ENCODE data around the gene OSTM1.

The OSTM1 gene

DNA sequence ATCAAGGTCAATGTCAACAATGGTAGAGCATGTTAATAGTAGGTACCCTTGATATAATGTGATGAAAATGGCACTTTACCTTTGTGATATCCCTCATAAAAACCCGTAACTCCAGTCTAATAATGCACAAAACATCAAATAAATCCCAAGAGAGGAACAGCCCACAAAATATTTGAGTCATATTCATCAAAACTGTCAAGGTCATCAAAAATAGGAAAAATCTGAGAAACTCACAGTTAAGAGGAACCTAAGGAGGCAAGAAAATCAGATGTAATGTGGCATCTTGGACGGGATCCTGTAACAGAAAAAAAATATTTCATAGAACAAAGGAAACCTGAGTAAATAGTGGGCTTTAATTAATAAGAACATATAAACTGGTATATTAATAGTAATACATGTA lies 25.5 kb upstream of the OSTM1 start:
- DNase-seq = no peak

- no peak for DNase-seq
These were observed 23.3 kb upstream of the OSTM1 start for GRCh38 chr6:108097882-108098281.

DNA sequence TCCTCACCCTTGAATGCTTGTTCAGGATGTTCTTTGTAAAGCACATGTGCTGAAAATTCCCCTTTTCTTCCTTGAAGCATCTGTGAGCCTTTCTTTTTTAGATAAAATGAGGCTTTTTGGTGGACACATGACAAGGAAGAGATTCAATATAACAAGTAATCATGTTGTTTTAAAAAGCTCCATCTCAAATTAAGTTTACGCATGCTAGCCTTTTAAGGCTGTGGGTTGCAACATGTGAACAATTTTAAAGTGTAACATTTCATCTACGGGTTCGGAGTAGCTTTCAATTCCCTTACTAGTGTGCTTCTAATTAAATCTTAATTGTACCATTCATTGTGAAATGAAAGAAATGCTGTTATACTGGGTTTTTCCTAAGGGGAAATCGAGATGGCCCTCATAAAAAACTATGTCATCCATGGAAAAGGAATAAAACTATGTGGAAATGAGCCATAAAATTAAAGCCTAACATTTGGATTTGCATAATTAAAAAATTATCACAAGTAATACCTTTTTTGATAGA lies 19.3 kb upstream of the OSTM1 start:
- no peak for DNase-seq

GRCh38 chr6:108091288-108091687 lies 16.7 kb upstream of the OSTM1 start:
- no peak for DNase-seq

DNA sequence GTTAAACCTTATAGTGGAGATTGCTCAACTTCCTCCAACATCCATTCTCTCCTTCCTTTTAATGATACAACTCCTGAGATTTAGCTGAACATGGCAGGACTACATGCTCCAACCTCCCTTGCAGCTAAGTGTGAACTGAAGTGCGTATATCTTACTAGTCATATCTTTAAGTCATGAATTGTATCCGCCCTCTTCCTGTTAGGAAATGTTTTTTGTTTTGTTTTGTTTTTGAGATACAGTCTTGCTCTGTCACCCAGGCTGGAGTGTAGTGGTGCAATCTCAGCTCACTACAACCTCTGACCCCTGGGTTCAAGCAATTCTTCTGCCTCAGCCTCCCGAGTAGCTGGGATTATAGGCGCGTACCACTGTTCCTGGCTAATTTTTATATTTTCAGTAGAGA lies 8.8 kb upstream of the OSTM1 start:
- no peak for DNase-seq

- no peak for DNase-seq
These were observed 8.0 kb upstream of the OSTM1 start for GRCh38 chr6:108082539-108082938.

- DNase-seq = no peak
These were observed 5.7 kb upstream of the OSTM1 start for GRCh38 chr6:108080010-108080780.

- no peak for DNase-seq
These were observed 3.6 kb upstream of the OSTM1 start for GRCh38 chr6:108078191-108078590.

- no peak for DNase-seq
These were observed 533 bp downstream of the OSTM1 start for GRCh38 chr6:108074057-108074358.

DNA sequence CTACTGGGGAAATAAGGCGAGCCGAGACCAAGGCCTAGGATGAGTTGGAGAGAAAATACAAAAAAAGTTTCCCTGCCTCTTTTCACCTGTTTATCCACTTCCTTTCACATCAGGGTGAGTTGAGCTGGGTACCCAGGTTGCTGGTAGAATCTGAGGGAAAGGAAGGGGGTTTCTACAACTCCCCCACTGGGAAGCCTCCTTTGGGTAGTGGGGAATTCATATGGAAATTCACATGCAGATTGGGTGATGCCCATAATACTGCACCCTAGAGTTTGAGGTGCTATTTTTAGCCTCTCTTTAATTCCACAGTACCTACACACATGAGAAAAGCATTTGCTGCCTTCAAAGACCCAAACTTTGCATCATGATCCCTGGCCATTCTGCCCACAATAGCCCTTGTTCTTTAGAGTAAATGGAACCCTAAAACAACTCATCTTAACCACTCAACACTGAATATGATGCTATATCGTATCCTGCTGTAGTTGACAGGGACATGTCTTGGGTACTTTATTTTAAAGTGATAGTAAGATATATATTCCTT lies 2.7 kb downstream of the OSTM1 start:
- no peak for DNase-seq

DNA sequence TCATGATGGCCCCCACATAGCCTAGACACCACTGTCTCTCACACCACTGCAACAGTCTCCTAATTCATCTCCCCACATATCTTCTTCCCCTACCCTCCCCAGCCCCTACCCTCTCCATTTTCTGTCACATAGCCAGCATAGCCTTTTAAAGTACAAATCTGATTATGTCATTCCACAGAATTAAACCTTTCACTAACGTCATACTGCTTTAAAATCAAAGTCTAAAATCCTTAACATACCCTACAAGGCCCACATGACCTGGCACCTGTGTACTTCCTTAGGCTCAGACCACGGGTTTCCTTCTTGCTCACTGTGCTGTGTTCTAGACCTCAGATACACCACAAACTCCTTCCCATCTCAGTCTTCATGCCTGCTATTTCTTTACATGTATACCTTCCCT lies 5.9 kb downstream of the OSTM1 start:
- DNase-seq = peak; percentile 14 to 46

DNA sequence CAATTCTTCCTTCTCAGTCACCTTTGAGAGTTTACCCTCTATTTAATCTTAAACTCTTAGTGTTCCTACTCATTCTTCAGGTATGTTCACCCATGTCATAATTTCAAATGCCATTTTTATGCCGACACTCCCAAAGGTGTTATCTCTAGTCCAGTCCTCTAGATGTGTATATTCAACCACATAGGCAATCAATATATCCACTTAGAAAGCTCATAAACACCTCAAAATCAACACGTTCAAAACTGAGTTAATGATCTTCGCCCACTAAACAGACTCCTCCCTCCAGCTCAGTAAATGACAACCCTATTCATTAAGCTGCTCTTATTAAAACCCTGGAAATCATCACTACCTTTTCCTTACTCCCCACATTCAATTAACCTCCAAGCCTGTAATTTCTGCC lies 6.4 kb downstream of the OSTM1 start:
- no peak for DNase-seq

DNA sequence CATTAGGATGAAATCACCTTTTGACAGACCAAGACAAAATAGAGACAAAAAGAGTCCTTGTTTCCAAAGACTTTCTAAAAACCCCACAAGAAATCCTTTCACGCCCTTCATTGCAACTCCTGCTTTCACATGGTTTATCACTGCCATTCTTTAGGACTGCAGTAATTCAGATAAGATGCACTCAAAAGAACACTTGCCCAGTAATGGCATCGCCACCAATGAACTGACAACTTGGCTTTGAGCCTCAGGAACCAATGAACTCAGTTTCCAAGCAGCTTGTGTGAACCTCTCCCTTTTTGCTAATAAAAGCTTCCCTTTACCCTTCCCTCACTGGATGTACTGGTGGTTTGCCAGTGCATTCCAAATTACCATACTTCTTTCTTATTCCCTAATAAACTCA lies 21.8 kb downstream of the OSTM1 start:
- DNase-seq = no peak

DNA sequence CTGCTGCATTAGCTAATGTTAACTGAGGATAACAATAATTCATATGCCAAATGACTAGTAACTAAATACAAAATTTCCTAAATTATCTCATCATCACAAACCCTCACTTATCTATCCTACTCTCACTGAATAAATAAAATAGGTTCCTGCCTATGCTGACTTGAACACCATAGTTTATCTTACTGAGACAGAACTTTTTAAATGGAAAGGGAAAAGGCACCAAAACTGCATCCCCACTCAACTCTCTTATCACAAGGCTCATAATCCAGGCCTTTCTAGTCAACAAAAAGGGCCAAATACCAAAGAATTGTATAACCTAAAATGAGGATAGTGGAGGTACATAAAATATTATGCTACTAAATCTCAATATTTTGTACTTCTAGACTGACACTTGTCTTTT lies 23.1 kb downstream of the OSTM1 start:
- DNase-seq = no peak

DNA sequence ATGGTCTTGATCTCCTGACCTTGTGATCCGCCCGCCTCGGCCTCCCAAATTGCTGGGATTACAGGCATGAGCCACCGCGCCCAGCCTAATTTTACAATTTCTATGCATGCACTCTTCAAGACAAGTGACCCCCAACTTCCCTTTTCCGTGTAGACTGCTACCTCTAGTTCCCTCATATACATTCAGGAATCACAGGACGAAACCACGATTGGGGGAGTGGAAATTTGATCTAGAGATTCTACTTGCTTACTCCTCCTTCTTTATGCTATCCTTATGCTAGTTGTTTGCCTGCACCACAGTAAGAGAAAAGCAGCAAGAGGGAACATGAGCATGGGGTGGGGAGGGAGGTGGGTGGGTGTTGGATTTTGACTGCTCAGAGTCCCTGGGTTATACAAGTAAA lies 34.9 kb downstream of the OSTM1 start:
- no peak for DNase-seq

GRCh38 chr6:108036884-108037283 lies 37.7 kb downstream of the OSTM1 start:
- DNase-seq = no peak

- no peak for DNase-seq
These were observed 42.6 kb downstream of the OSTM1 start for GRCh38 chr6:108031968-108032367.

GRCh38 chr6:108030211-108030610 lies 44.3 kb downstream of the OSTM1 start:
- no peak for DNase-seq

- no peak for DNase-seq
These were observed 45.2 kb downstream of the OSTM1 start for GRCh38 chr6:108029226-108029921.

DNA sequence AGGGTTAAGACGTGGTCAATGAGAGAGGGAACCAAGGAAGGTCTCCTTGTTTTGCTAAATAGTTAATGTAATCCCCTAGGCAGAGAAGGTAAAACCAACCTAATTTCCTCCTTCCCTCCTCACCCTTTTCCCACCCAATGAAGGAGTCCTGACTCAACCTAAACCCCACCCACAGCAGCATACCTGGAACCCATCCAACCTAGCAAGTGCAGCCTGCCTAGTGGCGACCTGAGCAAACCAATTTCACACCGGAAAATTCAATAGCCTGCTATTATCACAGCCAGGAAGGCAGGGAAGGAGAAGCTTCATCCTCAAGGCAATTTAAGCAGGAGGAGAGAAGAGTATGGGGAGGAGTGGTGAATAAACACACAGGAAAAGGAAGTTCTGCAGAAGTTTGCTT lies 46.9 kb downstream of the OSTM1 start:
- DNase-seq = no peak

GRCh38 chr6:108027056-108027455 lies 47.5 kb downstream of the OSTM1 start:
- DNase-seq = no peak

DNA sequence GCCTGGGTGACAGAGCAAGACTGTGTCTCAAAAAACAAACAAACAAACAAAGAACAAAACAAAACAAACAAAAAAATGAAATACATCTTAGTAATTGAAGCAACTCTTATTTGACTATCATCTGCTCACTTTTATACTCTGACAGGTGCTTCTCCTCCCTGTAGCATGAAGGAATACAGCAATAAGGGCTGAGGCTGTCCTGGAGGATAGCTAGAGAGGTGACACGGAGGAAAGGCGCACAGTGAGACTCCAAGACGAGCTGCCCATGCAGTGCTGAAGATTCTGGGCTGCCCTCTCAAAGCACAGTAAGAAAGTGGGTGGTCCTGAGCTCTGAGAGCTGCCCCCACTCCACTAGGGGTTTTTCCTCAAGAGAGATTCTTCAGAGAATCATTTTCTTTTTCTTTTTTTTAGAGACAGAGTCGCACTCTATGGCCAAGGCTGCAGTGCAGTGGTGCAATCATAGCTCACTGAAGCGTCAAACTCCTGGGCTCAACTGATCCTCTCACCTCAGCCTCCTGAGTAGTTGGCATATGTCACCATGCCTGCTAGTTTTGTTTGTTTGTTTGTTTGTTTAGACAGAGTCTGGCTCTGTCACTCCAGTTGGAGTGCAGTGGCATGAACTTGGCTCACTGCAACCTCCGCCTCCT lies 50.0 kb downstream of the OSTM1 start:
- no peak for DNase-seq

DNA sequence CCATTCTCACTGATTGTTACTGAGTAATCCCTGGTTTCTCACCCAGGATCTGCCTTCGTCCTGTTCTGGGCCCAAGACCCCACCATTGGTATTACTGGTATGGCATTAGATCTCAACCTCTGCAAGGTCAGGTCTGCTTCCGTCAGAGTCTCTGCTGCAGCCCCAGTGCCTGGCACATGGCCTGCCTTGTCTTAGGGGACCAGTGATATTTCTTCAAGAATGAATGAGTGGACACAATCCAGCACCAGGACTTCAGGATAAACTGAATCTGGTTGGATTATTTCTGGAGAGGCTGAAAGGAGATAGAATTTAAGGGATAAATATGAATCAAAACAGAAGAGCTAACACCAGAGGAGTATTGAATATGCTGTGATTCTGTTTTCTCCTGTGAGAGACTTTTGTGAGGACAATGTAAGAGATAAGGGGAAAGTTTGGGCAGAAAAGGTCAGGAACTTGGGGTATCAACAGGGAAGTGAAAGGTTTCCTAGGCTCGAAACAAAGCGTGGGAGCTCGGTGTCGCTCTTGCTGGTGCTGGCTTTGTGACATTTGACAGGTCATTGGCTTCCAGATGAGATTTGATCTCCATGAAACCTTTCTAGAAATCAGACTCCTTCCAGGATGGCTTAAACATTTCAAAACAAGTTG lies 53.9 kb downstream of the OSTM1 start:
- DNase-seq = no peak

All from CD4-positive, alpha-beta T cell treated with Interleukin-4 for 1 hour (primary cell).